A673 (cell line): Measurements from ENCODE around the gene MEGF11. TPM values are rescaled to one million over a fixed set of nuclear protein-coding genes. Genes with fewer than 3 reads are reported as not detected.

Source experiments
- BruUV-seq: library from RNA; stranded (reverse); fragments of 400-500 nt; replicated peaks from 2 replicates; lab custom pipeline; 2021; lab: Mats Ljungman, UMichigan
- CTCF ChIA-PET: fragments of 300-600 bp; sonication (Branson Sonifier 250); formaldehyde crosslinking; loops from one replicate; lab custom pipeline; 2022; ENCODE audit warnings: antibody characterized with exemption; lab: Charles Lee
- POLR2A ChIA-PET: fragments of 300-600 bp; sonication (Branson Sonifier 250); formaldehyde crosslinking; loops from one replicate; lab custom pipeline; 2022; ENCODE audit warnings: antibody characterized with exemption; ENCODE audit not compliant: low non-redundant PET; lab: Charles Lee
- DNase-seq: peaks from one replicate; pipeline ENCODE4 v3.0.0-alpha.2; 2015; ENCODE audit warnings: low spot score
- H3K27ac ChIP-seq: fragments of 200-600 bp; sonication (generic); 2 replicates; pipeline ENCODE4 v1.5.1; 2016; ENCODE audit warnings: mixed run types, low read depth, mild to moderate bottlenecking, mixed read lengths, antibody characterized with exemption, low read length; ENCODE audit not compliant: poor library complexity, severe bottlenecking
- H3K27me3 ChIP-seq: fragments of 200-600 bp; sonication (generic); replicated peaks from 2 replicates; pipeline ENCODE4 v1.6.1; 2017; ENCODE audit warnings: mixed run types, low read depth, mild to moderate bottlenecking, mixed read lengths, antibody characterized with exemption, low read length; ENCODE audit not compliant: insufficient read depth, poor library complexity
- H3K36me3 ChIP-seq: fragments of 200-600 bp; sonication (generic); 2 replicates; pipeline ENCODE4 v1.6.1; 2016; ENCODE audit warnings: mixed run types, mild to moderate bottlenecking, mixed read lengths, antibody characterized with exemption, low read length; ENCODE audit not compliant: insufficient read depth, poor library complexity, severe bottlenecking
- H3K4me1 ChIP-seq: fragments of 200-600 bp; sonication (generic); 2 replicates; pipeline ENCODE4 v1.6.1; 2017; ENCODE audit warnings: mixed run types, mild to moderate bottlenecking, mixed read lengths, antibody characterized with exemption, low read length; ENCODE audit not compliant: insufficient read depth, poor library complexity, severe bottlenecking
- H3K4me3 ChIP-seq: fragments of 200-600 bp; sonication (generic); 2 replicates; pipeline ENCODE4 v1.5.1; 2016; ENCODE audit warnings: low read depth, mixed run types, mild to moderate bottlenecking, mixed read lengths, low read length; ENCODE audit not compliant: poor library complexity, severe bottlenecking
- H3K9me3 ChIP-seq: fragments of 200-600 bp; sonication (generic); 2 replicates; pipeline ENCODE4 v1.6.1; 2016; ENCODE audit warnings: mixed run types, low read depth, mild to moderate bottlenecking, mixed read lengths, antibody characterized with exemption, low read length; ENCODE audit not compliant: poor library complexity, severe bottlenecking
- EZH2 ChIP-seq: fragments of 200-600 bp; sonication (generic); IDR thresholded peaks from 2 replicates; pipeline ENCODE4 v1.6.1; 2017; ENCODE audit warnings: borderline replicate concordance, low read depth, mild to moderate bottlenecking, mixed read lengths, antibody characterized with exemption, low read length; ENCODE audit not compliant: poor library complexity, severe bottlenecking
- intact Hi-C: fragments of 100-400 bp; cut with micrococcal nuclease; formaldehyde crosslinking; loops from one replicate; pipeline ENCODE4 v1.10.0; 2022; ENCODE audit not compliant: unreplicated experiment
- total RNA-seq: library from RNA; stranded (reverse); gene quantifications from 2 replicates; pipeline ENCODE4 v1.2.3, GENCODE V29; 2021
- TF ChIP-seq, protein P1 (sequence below): fragments of 300-800, 200-600 bp; sonication (generic); conservative IDR thresholded peaks from 2 replicates; pipeline ENCODE4 v1.5.1; 2017; ENCODE audit warnings: low read depth, mild to moderate bottlenecking, antibody characterized with exemption, low read length, moderate library complexity, mixed read lengths

The MEGF11 gene
- total RNA-seq, 1 experiment from 2014 or later: 0.43 TPM

DNA sequence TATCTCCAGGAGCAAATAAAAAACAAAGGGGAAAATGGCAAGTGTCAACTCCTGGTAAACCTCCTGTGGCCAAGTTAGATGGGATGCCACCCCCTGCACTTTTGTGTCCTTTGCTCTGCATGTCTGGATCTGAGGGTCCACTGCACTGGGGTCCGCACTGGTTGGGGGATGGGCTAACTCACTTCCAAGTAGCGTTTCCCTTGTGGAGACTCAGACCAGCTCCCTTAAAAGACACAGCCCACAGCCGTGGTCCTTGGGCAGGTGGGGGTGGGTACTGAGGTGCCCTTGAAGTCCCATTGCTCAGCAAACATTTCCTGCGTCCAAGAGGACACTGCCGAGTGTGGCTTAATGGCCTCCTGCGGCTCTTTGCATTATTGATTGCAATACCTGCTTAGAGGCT lies 188.2 kb downstream of the MEGF11 start:
- no peak overlapping the region for H3K4me3 ChIP-seq
- no peaks in the 10 kb centered on the region for H3K9me3 ChIP-seq
- no peaks in the 10 kb centered on the region for H3K36me3 ChIP-seq
- H3K27ac ChIP-seq: no peak overlapping the region
- no peak for TF ChIP-seq EZH2
- TF ChIP-seq, protein P1, sequence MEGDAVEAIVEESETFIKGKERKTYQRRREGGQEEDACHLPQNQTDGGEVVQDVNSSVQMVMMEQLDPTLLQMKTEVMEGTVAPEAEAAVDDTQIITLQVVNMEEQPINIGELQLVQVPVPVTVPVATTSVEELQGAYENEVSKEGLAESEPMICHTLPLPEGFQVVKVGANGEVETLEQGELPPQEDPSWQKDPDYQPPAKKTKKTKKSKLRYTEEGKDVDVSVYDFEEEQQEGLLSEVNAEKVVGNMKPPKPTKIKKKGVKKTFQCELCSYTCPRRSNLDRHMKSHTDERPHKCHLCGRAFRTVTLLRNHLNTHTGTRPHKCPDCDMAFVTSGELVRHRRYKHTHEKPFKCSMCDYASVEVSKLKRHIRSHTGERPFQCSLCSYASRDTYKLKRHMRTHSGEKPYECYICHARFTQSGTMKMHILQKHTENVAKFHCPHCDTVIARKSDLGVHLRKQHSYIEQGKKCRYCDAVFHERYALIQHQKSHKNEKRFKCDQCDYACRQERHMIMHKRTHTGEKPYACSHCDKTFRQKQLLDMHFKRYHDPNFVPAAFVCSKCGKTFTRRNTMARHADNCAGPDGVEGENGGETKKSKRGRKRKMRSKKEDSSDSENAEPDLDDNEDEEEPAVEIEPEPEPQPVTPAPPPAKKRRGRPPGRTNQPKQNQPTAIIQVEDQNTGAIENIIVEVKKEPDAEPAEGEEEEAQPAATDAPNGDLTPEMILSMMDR: no peak
- DNase-seq: no peak
- CTCF ChIA-PET: no interaction called here
- H3K4me1 ChIP-seq: no peaks in the 10 kb centered on the region
- peaks cover 3% of the 10 kb centered on the region for H3K27me3 ChIP-seq
- POLR2A ChIA-PET: no interaction called here
- intact Hi-C loops: no loop called here
- no TSS peak for BruUV-seq

DNA sequence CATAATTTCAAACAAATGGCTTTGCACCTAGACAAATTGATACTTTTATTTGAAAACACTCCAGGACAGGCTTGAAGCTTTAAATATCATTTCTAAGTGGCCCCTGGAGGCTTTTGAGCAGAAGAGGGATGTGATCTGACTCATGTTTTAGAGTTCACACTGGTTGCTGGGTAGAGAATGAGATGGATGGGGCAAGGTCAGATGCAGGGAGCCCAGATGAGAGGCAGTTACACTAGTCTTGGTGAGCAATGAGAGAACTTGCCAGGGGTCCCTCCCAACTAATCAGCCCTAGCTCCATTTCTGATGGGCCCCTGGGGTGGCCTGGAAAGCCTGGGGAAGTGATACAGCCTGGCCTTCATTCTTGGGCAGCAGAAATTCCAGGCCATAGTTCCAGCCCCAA lies 190.4 kb downstream of the MEGF11 start:
- intact Hi-C loops: no loop called here
- Histone ChIP-seq H3K4me3 (no peak overlapping the region), H3K27ac (no peak overlapping the region), H3K9me3 (no peaks in the 10 kb centered on the region), H3K27me3 (peaks cover 2% of the 10 kb centered on the region), H3K36me3 (no peaks in the 10 kb centered on the region), H3K4me1 (no peaks in the 10 kb centered on the region)
- no peak for DNase-seq
- POLR2A ChIA-PET: no interaction called here
- TF ChIP-seq, protein P1: no peak
- TF ChIP-seq EZH2: no peak
- CTCF ChIA-PET: no interaction called here
- no TSS peak for BruUV-seq

DNA sequence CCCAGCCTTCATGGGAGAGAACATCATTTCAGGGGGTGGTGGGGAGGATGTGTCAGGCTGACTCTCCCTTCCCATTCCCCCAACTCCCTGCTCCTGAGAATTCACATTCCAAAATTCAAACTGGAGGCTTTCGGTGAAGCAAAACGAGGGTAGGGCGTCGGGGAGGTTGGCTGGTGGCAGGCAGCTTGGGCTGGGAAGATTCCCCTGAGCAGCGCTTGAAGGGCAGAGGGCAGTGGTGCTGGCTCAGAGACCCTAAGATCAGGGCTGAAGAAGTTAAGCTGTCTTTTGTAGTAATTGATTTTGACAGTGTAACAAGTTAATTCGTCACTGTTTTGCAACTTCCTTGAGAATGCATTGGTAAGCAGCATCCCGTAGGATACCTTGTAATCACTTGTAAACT lies 196.5 kb downstream of the MEGF11 start:
- intact Hi-C loops: no loop called here
- no peaks in the 10 kb centered on the region for H3K4me1 ChIP-seq
- no peak for DNase-seq
- no TSS peak for BruUV-seq
- TF ChIP-seq, protein P1: no peak
- TF ChIP-seq EZH2: no peak
- H3K4me3 ChIP-seq: no peak overlapping the region
- H3K27me3 ChIP-seq: peaks cover 13% of the 10 kb centered on the region
- no peaks in the 10 kb centered on the region for H3K9me3 ChIP-seq
- POLR2A ChIA-PET: no interaction called here
- no peaks in the 10 kb centered on the region for H3K36me3 ChIP-seq
- CTCF ChIA-PET: no interaction called here
- no peak overlapping the region for H3K27ac ChIP-seq
